ENCODE data around the gene IQGAP1. TPM values are rescaled to one million over a fixed set of nuclear protein-coding genes. Genes with fewer than 3 reads are reported as not detected.

The IQGAP1 gene
- total and polyA plus RNA-seq, 2 of the 4 experiments (the other 2 are of a cell fraction), result 87.5 to 207 TPM

DNA sequence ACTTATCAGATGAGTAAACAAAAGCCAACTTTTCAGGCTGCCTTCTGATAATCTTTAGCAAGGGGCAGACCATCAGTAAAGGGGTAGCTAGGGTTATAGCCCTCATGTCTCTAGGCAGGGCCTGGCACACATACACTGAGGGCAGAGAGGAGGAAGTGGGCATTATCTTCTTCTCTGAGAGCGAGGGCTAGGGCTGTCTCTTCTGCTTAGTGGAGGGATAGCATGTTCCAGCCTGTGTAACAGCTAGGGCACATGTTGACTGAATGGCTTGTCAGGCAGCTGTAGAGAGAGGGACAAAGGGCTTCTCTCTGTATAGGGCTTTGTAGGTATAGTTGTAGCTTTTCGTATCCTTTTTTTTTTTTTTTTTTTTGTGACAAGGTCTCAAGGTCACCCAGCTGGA, 159.5 kb downstream of the IQGAP1 start:
- Histone ChIP-seq H4K20me1 (ENCODE audit: insufficient read depth, low read length) (0 out of 2 replicates have a peak, but pooled peaks cover 8% of the 10 kb centered on the region), H2BK120ac (ENCODE audit: low read depth, low read length) (no peak overlapping the region), H3K9me3 (ENCODE audit: control insufficient read depth, insufficient read depth, low read length) (no peaks in the 10 kb centered on the region), H3K14ac (replicated peaks; ENCODE audit: low read depth, low read length) (no peak overlapping the region), H3K23ac (ENCODE audit: low read depth, low read length) (0 out of 2 replicates have a peak overlapping the region, but pooled peaks have one; percentile 35), H3K36me3 (ENCODE audit: control insufficient read depth, insufficient read depth, low read length) (peaks cover 14% of the 10 kb centered on the region), H2AK9ac (replicated peaks; ENCODE audit: low read depth, low read length, poor library complexity) (peak overlapping the region; percentile 22), H3K4me3 (ENCODE audit: insufficient read depth, low read depth, low read length) (no peak overlapping the region), H4K8ac (ENCODE audit: low read depth in 2 of 2, low read length in 2 of 2) (no peak overlapping the region), H2BK15ac (ENCODE audit: low read depth, low read length) (no peak overlapping the region), H2BK20ac (ENCODE audit: low read depth, low read length) (no peak overlapping the region), H4K5ac (ENCODE audit: low read depth, low read length) (no peak overlapping the region), H3K4ac (ENCODE audit: low read depth, low read length) (no peak overlapping the region), H2AK5ac (ENCODE audit: low read depth, low read length) (no peak overlapping the region), H2BK5ac (ENCODE audit: low read depth, low read length, poor library complexity, severe bottlenecking) (no peak overlapping the region), H3K9me1 (ENCODE audit: insufficient read depth, low read length) (peaks cover 10% of the 10 kb centered on the region), H3K18ac (ENCODE audit: low read depth, low read length) (no peak overlapping the region), H3K56ac (ENCODE audit: extremely low read depth, insufficient read depth, low read length) (no peak overlapping the region), H3K4me1 (ENCODE audit: control insufficient read depth, insufficient read depth, low read length) (peaks cover 9% of the 10 kb centered on the region), H3K27ac (ENCODE audit: insufficient read depth, low read length) (no peak overlapping the region), H3K27me3 (ENCODE audit: control insufficient read depth, insufficient read depth, low read length) (no peaks in the 10 kb centered on the region), H2AFZ (replicated peaks; ENCODE audit: low read length, poor library complexity) (no peak overlapping the region), H4K91ac (ENCODE audit: insufficient read depth, low read depth, low read length) (no peak overlapping the region), H3K79me1 (ENCODE audit: low read depth in 1 of 2, low read length in 2 of 2) (peaks cover 23 to 52% of the 10 kb centered on the region in 2 experiments), H3K4me2 (ENCODE audit: low read depth, low read length) (no peak overlapping the region), H3K9ac (ENCODE audit: low read depth, low read length) (no peak overlapping the region)
- TF ChIP-seq NFE2L2 (IDR thresholded peaks at IDR 0.05; ENCODE audit: low read depth, low read length) (no peak), RAD21 (IDR thresholded peaks at IDR 0.05; ENCODE audit: low read length) (no peak)
- TF ChIP-seq, protein P1, sequence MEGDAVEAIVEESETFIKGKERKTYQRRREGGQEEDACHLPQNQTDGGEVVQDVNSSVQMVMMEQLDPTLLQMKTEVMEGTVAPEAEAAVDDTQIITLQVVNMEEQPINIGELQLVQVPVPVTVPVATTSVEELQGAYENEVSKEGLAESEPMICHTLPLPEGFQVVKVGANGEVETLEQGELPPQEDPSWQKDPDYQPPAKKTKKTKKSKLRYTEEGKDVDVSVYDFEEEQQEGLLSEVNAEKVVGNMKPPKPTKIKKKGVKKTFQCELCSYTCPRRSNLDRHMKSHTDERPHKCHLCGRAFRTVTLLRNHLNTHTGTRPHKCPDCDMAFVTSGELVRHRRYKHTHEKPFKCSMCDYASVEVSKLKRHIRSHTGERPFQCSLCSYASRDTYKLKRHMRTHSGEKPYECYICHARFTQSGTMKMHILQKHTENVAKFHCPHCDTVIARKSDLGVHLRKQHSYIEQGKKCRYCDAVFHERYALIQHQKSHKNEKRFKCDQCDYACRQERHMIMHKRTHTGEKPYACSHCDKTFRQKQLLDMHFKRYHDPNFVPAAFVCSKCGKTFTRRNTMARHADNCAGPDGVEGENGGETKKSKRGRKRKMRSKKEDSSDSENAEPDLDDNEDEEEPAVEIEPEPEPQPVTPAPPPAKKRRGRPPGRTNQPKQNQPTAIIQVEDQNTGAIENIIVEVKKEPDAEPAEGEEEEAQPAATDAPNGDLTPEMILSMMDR (conservative IDR thresholded peaks at IDR 0.05; ENCODE audit: low read depth, low read length), result no peak
- CTCF ChIA-PET, result no interaction called here
- intact Hi-C loops (cut with micrococcal nuclease) (loop anchor here (2.0 kb wide), 1 partner anchor 17 kb away; no protein-coding TSS in a partner anchor), in situ Hi-C loops (cut with MboI; ENCODE audit: low sequenced_read_pairs) (no loop called here), dilution Hi-C loops (cut with HindIII; ENCODE audit: low sequenced_read_pairs, unreplicated experiment) (no loop called here)
- POLR2A ChIA-PET (ENCODE audit: unreplicated experiment), result no interaction called here
- DNase-seq (no peak), ATAC-seq (ENCODE audit: low read depth) (no peak)
- no TSS peak for BruUV-seq (replicated peaks)
- WGBS, 2 experiments (ENCODE audit: extremely low coverage in 2 of 2, insufficient read length in 1 of 2), result no CpG with 5 or more reads among the region's 2 CpGs
